ENCODE data around the gene SRC. TPM values are rescaled to one million over a fixed set of nuclear protein-coding genes. Genes with fewer than 3 reads are reported as not detected.

Gene SRC
- total RNA-seq, 1 donor, result 24.1 TPM

- H3K4me3 ChIP-seq (ENCODE audit: low read length), result no peak overlapping the region
- H3K27me3 ChIP-seq (ENCODE audit: insufficient read depth, low read length), result no peaks in the 10 kb centered on the region
- peaks cover 30% of the 10 kb centered on the region for H3K4me1 ChIP-seq (ENCODE audit: insufficient read depth, low read length)
- no peaks in the 10 kb centered on the region for H3K9me3 ChIP-seq (ENCODE audit: low read depth, low read length)
Observed at GRCh38 chr20:37358366-37359150, 12.6 kb downstream of the SRC start.

DNA sequence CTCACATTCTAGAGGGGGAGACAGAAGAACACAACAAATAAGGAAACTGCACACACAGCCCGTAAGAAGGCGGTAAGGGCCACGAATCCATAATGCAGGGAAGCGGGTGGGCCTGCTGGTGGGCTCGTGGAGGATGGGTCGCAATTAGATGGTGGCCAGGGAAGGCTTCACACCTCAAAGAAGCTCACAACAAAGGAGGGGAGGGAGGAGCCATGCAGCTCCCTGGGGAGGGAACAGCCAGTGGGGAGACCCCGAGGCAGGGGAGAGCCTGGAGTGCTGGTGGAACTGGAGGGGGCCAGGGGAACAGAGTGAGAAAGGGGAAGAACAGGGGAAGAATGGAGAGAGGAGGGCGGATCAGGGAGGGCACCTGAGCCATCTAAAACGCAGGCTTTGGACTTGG lies 13.4 kb downstream of the SRC start:
- H3K4me3 ChIP-seq (ENCODE audit: low read length), result no peak overlapping the region
- no peaks in the 10 kb centered on the region for H3K27me3 ChIP-seq (ENCODE audit: insufficient read depth, low read length)
- H3K9me3 ChIP-seq (ENCODE audit: low read depth, low read length), result no peaks in the 10 kb centered on the region
- peaks cover 31% of the 10 kb centered on the region for H3K4me1 ChIP-seq (ENCODE audit: insufficient read depth, low read length)

- H3K4me1 ChIP-seq (ENCODE audit: insufficient read depth, low read length), result peaks cover 36% of the 10 kb centered on the region
- no peak overlapping the region for H3K4me3 ChIP-seq (ENCODE audit: low read length)
- no peaks in the 10 kb centered on the region for H3K27me3 ChIP-seq (ENCODE audit: insufficient read depth, low read length)
- no peaks in the 10 kb centered on the region for H3K9me3 ChIP-seq (ENCODE audit: low read depth, low read length)
Observed at GRCh38 chr20:37359836-37360235, 13.9 kb downstream of the SRC start.

DNA sequence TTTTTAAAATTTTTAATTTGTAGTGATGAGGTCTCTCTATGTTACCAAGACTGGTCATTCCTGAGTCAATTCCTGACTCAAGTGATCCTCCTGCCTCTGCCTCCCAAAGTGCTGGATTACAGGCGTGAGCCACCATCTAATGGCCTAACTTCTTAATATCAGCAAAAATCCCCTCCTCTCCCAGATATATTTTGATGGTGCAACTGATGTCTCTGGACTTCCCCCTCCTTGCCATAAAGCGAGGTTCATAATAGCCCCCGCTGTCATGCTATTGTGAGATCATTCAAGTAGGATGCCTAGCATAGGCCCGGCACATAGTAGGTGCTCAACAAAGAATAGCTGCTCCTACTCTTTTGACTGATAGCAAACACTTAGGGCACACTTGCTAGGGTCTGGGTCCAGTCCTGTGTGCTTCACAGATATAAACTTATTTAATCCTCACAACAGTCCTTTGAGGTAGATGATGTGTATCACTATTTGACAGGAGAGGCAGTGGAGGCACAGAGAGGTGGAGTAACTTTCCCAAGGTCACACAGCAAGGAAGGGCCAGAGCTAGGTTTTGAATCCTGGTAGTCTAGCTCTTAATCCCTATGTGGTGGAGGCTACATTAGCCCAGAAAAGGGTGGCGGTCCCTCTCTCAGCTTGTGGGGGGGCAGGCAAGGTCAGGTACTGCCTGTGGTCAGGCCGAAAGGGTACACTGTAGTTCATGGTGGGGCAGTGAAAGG lies 14.6 kb downstream of the SRC start:
- Histone ChIP-seq H3K4me3 (ENCODE audit: low read length) (no peak overlapping the region), H3K27me3 (ENCODE audit: insufficient read depth, low read length) (no peaks in the 10 kb centered on the region), H3K4me1 (ENCODE audit: insufficient read depth, low read length) (peaks cover 44% of the 10 kb centered on the region), H3K9me3 (ENCODE audit: low read depth, low read length) (no peaks in the 10 kb centered on the region)

GRCh38 chr20:37361336-37361735 lies 15.4 kb downstream of the SRC start:
- peaks cover 44% of the 10 kb centered on the region for H3K4me1 ChIP-seq (ENCODE audit: insufficient read depth, low read length)
- H3K9me3 ChIP-seq (ENCODE audit: low read depth, low read length), result no peaks in the 10 kb centered on the region
- no peak overlapping the region for H3K4me3 ChIP-seq (ENCODE audit: low read length)
- no peaks in the 10 kb centered on the region for H3K27me3 ChIP-seq (ENCODE audit: insufficient read depth, low read length)

DNA sequence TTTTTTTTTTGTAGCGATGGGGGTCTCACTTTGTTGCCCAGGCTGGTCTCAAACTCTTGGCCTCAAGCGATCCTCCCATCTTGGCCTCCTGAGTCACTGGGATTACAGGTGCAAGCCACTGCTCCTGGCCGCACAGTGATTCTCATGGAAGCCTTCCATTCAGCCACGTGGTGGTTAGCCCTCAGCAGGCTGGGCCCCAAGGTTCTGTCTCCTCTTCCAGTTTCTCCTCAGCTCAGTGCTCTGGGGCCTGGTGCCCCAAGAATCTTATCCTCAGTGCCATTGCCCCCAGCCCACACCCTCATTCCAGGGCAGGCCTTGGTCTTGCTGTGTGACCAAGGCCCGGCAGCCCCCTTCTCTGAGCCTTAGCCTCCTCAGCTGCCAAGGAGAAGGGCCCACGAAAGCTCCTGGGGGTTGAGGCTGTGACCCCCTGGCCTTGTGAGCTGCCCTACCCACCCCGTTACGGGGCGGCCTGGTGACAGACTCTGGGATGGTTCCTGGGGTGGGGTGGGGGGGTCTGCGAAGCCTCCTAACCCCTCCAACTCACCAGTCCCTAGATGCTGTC lies 16.4 kb downstream of the SRC start:
- no peak overlapping the region for H3K4me3 ChIP-seq (ENCODE audit: low read length)
- H3K4me1 ChIP-seq (ENCODE audit: insufficient read depth, low read length), result peaks cover 44% of the 10 kb centered on the region
- H3K27me3 ChIP-seq (ENCODE audit: insufficient read depth, low read length), result no peaks in the 10 kb centered on the region
- H3K9me3 ChIP-seq (ENCODE audit: low read depth, low read length), result no peaks in the 10 kb centered on the region

- Histone ChIP-seq H3K4me1 (ENCODE audit: insufficient read depth, low read length) (peaks cover 43% of the 10 kb centered on the region), H3K27me3 (ENCODE audit: insufficient read depth, low read length) (no peaks in the 10 kb centered on the region), H3K9me3 (ENCODE audit: low read depth, low read length) (no peaks in the 10 kb centered on the region), H3K4me3 (ENCODE audit: low read length) (no peak overlapping the region)
Observed at GRCh38 chr20:37362821-37363220, 16.9 kb downstream of the SRC start.

- H3K4me1 ChIP-seq (ENCODE audit: insufficient read depth, low read length), result peaks cover 37% of the 10 kb centered on the region
- no peaks in the 10 kb centered on the region for H3K9me3 ChIP-seq (ENCODE audit: low read depth, low read length)
- H3K4me3 ChIP-seq (ENCODE audit: low read length), result no peak overlapping the region
- H3K27me3 ChIP-seq (ENCODE audit: insufficient read depth, low read length), result no peaks in the 10 kb centered on the region
Observed at GRCh38 chr20:37363221-37364012, 17.5 kb downstream of the SRC start.

- H3K9me3 ChIP-seq (ENCODE audit: low read depth, low read length), result no peaks in the 10 kb centered on the region
- H3K4me3 ChIP-seq (ENCODE audit: low read length), result no peak overlapping the region
- H3K4me1 ChIP-seq (ENCODE audit: insufficient read depth, low read length), result peaks cover 36% of the 10 kb centered on the region
- H3K27me3 ChIP-seq (ENCODE audit: insufficient read depth, low read length), result no peaks in the 10 kb centered on the region
Observed at GRCh38 chr20:37364013-37364926, 18.3 kb downstream of the SRC start.

GRCh38 chr20:37364927-37365272 lies 19.0 kb downstream of the SRC start:
- Histone ChIP-seq H3K4me1 (ENCODE audit: insufficient read depth, low read length) (peaks cover 36% of the 10 kb centered on the region), H3K9me3 (ENCODE audit: low read depth, low read length) (no peaks in the 10 kb centered on the region), H3K27me3 (ENCODE audit: insufficient read depth, low read length) (no peaks in the 10 kb centered on the region), H3K4me3 (ENCODE audit: low read length) (no peak overlapping the region)

- Histone ChIP-seq H3K4me1 (ENCODE audit: insufficient read depth, low read length) (peaks cover 36% of the 10 kb centered on the region), H3K4me3 (ENCODE audit: low read length) (no peak overlapping the region)
Observed at GRCh38 chr20:37365760-37366638, 20.1 kb downstream of the SRC start.

GRCh38 chr20:37366743-37367142 lies 20.8 kb downstream of the SRC start:
- H3K4me3 ChIP-seq (ENCODE audit: low read length), result no peak overlapping the region
- no peaks in the 10 kb centered on the region for H3K9me3 ChIP-seq (ENCODE audit: low read depth, low read length)

More at GRCh38 chr20:37365760-37366638, 20.1 kb downstream of the SRC start:
- no peaks in the 10 kb centered on the region for H3K27me3 ChIP-seq (ENCODE audit: insufficient read depth, low read length)
- no peaks in the 10 kb centered on the region for H3K9me3 ChIP-seq (ENCODE audit: low read depth, low read length)

GRCh38 chr20:37369846-37370245 lies 23.9 kb downstream of the SRC start:
- no peak overlapping the region for H3K4me3 ChIP-seq (ENCODE audit: low read length)
- H3K27me3 ChIP-seq (ENCODE audit: insufficient read depth, low read length), result no peaks in the 10 kb centered on the region
- H3K9me3 ChIP-seq (ENCODE audit: low read depth, low read length), result no peaks in the 10 kb centered on the region
- peaks cover 29% of the 10 kb centered on the region for H3K4me1 ChIP-seq (ENCODE audit: insufficient read depth, low read length)

More at GRCh38 chr20:37366743-37367142, 20.8 kb downstream of the SRC start:
- no peaks in the 10 kb centered on the region for H3K27me3 ChIP-seq (ENCODE audit: insufficient read depth, low read length)
- H3K4me1 ChIP-seq (ENCODE audit: insufficient read depth, low read length), result peaks cover 36% of the 10 kb centered on the region
